Fibroblast of skin of scalp (primary cell): ENCODE measurements around the gene FHAD1.

ENCODE experiments used
- DNase-seq: peaks from one replicate; pipeline ENCODE4 v3.0.0-alpha.2; 2013

The FHAD1 gene

GRCh38 chr1:15348648-15349047 lies 101.6 kb downstream of the FHAD1 start:
- DNase-seq, result no peak

- no peak for DNase-seq
Observed at GRCh38 chr1:15349133-15349532, 102.1 kb downstream of the FHAD1 start.

GRCh38 chr1:15350151-15350550 lies 103.1 kb downstream of the FHAD1 start:
- no peak for DNase-seq

- no peak for DNase-seq
Observed at GRCh38 chr1:15350551-15351200, 103.7 kb downstream of the FHAD1 start.

GRCh38 chr1:15351310-15351709 lies 104.3 kb downstream of the FHAD1 start:
- DNase-seq, result no peak

GRCh38 chr1:15352128-15352957 lies 105.3 kb downstream of the FHAD1 start:
- peak; percentile 84 for DNase-seq

GRCh38 chr1:15353839-15354579 lies 107.0 kb downstream of the FHAD1 start:
- DNase-seq, result peak; percentile 25

- peak; percentile 20 for DNase-seq
Observed at GRCh38 chr1:15354580-15354965, 107.5 kb downstream of the FHAD1 start.

GRCh38 chr1:15355968-15356625 lies 109.1 kb downstream of the FHAD1 start:
- peak; percentile 48 for DNase-seq

- DNase-seq, result no peak
Observed at GRCh38 chr1:15357612-15358207, 110.7 kb downstream of the FHAD1 start.

- DNase-seq, result no peak
Observed at GRCh38 chr1:15358565-15359133, 111.6 kb downstream of the FHAD1 start.

GRCh38 chr1:15360700-15361099 lies 113.7 kb downstream of the FHAD1 start:
- no peak for DNase-seq

GRCh38 chr1:15362096-15362736 lies 115.2 kb downstream of the FHAD1 start:
- no peak for DNase-seq

- no peak for DNase-seq
Observed at GRCh38 chr1:15362737-15363128, 115.7 kb downstream of the FHAD1 start.

GRCh38 chr1:15364740-15365139 lies 117.7 kb downstream of the FHAD1 start:
- DNase-seq, result no peak

GRCh38 chr1:15368888-15369287 lies 121.9 kb downstream of the FHAD1 start:
- DNase-seq, result no peak

- DNase-seq, result no peak
Observed at GRCh38 chr1:15370268-15370667, 123.2 kb downstream of the FHAD1 start.

GRCh38 chr1:15370781-15371520 lies 123.9 kb downstream of the FHAD1 start:
- DNase-seq, result no peak

GRCh38 chr1:15371610-15372545 lies 124.9 kb downstream of the FHAD1 start:
- no peak for DNase-seq

GRCh38 chr1:15378729-15379128 lies 131.7 kb downstream of the FHAD1 start:
- DNase-seq, result no peak
